HL-60 (cell line): ENCODE data around the gene CHP2.

Experiments used
- DNase-seq, 2 experiments: peaks; one replicate each; pipeline ENCODE4 v3.0.0-alpha.2; 2010 to 2020; ENCODE audit warnings: low read depth in 1 of 2, low spot score in 1 of 2
- H3K27ac ChIP-seq: fragments of 250-450 bp; sonication (Bioruptor Pico); replicated peaks from 2 replicates; pipeline ENCODE4 v1.5.1; 2020; ENCODE audit warnings: mild to moderate bottlenecking, moderate library complexity
- H3K27me3 ChIP-seq: fragments of 250-450 bp; sonication (Bioruptor Pico); 2 replicates; pipeline ENCODE4 v1.5.1; 2021; ENCODE audit warnings: mild to moderate bottlenecking, moderate library complexity; ENCODE audit not compliant: insufficient read depth, poor library complexity, severe bottlenecking
- H3K4me3 ChIP-seq: replicated peaks from 2 replicates; pipeline ENCODE4 v1.5.1; 2011; ENCODE audit warnings: mild to moderate bottlenecking, control low read depth, low read length; ENCODE audit not compliant: insufficient read depth
- CTCF ChIP-seq: IDR thresholded peaks from one replicate; pipeline ENCODE4 v1.5.1; 2011; ENCODE audit warnings: low read length, control low read depth, inconsistent platforms; ENCODE audit not compliant: insufficient read depth
- GABPA ChIP-seq: IDR thresholded peaks from 2 replicates; pipeline ENCODE4 v1.6.1; 2012; ENCODE audit warnings: low read depth
- POLR2AphosphoS5 ChIP-seq: IDR thresholded peaks from 2 replicates; pipeline ENCODE4 v1.6.1; 2012; ENCODE audit warnings: low read depth
- SPI1 ChIP-seq: IDR thresholded peaks from 2 replicates; pipeline ENCODE4 v1.6.1; 2012; ENCODE audit warnings: low read depth, mild to moderate bottlenecking, borderline replicate concordance
- TF ChIP-seq, protein P1 (sequence below): IDR thresholded peaks from 2 replicates; pipeline ENCODE4 v1.6.1; 2012; ENCODE audit warnings: low read depth; ENCODE audit not compliant: insufficient replicate concordance

CHP2 gene

GRCh38 chr16:23796941-23797340 lies 42.1 kb downstream of the CHP2 start:
- no peaks in the 10 kb centered on the region for H3K27me3 ChIP-seq
- H3K4me3 ChIP-seq: no peak overlapping the region
- TF ChIP-seq CTCF: no peak
- no peak for TF ChIP-seq GABPA
- no peak for TF ChIP-seq SPI1
- TF ChIP-seq POLR2AphosphoS5: no peak
- TF ChIP-seq, protein P1, sequence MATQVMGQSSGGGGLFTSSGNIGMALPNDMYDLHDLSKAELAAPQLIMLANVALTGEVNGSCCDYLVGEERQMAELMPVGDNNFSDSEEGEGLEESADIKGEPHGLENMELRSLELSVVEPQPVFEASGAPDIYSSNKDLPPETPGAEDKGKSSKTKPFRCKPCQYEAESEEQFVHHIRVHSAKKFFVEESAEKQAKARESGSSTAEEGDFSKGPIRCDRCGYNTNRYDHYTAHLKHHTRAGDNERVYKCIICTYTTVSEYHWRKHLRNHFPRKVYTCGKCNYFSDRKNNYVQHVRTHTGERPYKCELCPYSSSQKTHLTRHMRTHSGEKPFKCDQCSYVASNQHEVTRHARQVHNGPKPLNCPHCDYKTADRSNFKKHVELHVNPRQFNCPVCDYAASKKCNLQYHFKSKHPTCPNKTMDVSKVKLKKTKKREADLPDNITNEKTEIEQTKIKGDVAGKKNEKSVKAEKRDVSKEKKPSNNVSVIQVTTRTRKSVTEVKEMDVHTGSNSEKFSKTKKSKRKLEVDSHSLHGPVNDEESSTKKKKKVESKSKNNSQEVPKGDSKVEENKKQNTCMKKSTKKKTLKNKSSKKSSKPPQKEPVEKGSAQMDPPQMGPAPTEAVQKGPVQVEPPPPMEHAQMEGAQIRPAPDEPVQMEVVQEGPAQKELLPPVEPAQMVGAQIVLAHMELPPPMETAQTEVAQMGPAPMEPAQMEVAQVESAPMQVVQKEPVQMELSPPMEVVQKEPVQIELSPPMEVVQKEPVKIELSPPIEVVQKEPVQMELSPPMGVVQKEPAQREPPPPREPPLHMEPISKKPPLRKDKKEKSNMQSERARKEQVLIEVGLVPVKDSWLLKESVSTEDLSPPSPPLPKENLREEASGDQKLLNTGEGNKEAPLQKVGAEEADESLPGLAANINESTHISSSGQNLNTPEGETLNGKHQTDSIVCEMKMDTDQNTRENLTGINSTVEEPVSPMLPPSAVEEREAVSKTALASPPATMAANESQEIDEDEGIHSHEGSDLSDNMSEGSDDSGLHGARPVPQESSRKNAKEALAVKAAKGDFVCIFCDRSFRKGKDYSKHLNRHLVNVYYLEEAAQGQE: no peak
- H3K27ac ChIP-seq: no peak overlapping the region
- DNase-seq: no peak

GRCh38 chr16:23801378-23801777 lies 46.6 kb downstream of the CHP2 start:
- DNase-seq: peak; percentile 52 to 72
- no peak overlapping the region for H3K4me3 ChIP-seq
- no peaks in the 10 kb centered on the region for H3K27me3 ChIP-seq
- TF ChIP-seq, protein P1: no peak
- TF ChIP-seq POLR2AphosphoS5 (no peak), GABPA (no peak), CTCF (peak; percentile 70)
- no peak overlapping the region for H3K27ac ChIP-seq

DNA sequence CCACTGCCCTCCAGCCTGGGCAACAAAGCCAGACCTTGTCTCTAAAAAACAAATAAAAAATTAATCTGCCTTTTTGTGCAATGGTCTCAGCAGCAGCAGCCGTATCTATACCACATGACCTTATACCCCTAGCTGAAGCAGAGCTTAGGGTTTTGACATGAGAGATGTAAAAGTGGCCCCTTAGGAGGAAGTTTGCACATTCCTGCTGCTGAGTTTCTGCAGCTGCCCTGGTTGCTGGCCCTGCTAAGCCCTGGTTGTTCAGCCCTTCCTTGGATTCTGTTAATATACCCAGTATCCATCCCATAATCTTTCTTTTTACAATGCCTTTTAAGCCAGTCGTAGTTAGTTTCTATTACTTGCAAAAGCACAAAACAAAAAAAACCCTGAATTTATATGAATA lies 48.0 kb downstream of the CHP2 start:
- H3K27ac ChIP-seq: no peak overlapping the region
- H3K4me3 ChIP-seq: no peak overlapping the region
- peak in 1 of 2 experiments; percentile 43 for DNase-seq
- TF ChIP-seq SPI1 (no peak), POLR2AphosphoS5 (no peak), GABPA (no peak), CTCF (no peak)
- TF ChIP-seq, protein P1: no peak
- no peaks in the 10 kb centered on the region for H3K27me3 ChIP-seq
